H9 (cell line): ENCODE data around the gene PITX1. TPM values are rescaled to one million over a fixed set of nuclear protein-coding genes. Genes with fewer than 3 reads are reported as not detected.

Experiments used
- DNase-seq: peaks from one replicate; pipeline ENCODE4 v3.0.0-alpha.2; 2017
- H2AFZ ChIP-seq: one replicate; pipeline ENCODE4 v1.6.1; 2013; ENCODE audit warnings: mild to moderate bottlenecking, low read length, control low read depth, moderate library complexity
- H2AK5ac ChIP-seq: 2 replicates; pipeline ENCODE4 v1.6.1; 2013; ENCODE audit warnings: low read length, control low read depth, mixed read lengths; ENCODE audit not compliant: insufficient read length
- H2BK120ac ChIP-seq: one replicate; pipeline ENCODE4 v1.6.1; 2013; ENCODE audit warnings: low read depth, mild to moderate bottlenecking, low read length, control low read depth, inconsistent platforms; ENCODE audit not compliant: poor library complexity, severe bottlenecking
- H2BK12ac ChIP-seq: 2 replicates; pipeline ENCODE4 v1.6.1; 2013; ENCODE audit warnings: low read length, control low read depth, mixed read lengths, low read depth; ENCODE audit not compliant: insufficient read length
- H2BK15ac ChIP-seq: 2 replicates; pipeline ENCODE4 v1.6.1; 2013; ENCODE audit warnings: low read depth, low read length, control low read depth
- H2BK20ac ChIP-seq: one replicate; pipeline ENCODE4 v1.6.1; 2013; ENCODE audit warnings: low read depth, mild to moderate bottlenecking, low read length, control low read depth, inconsistent platforms; ENCODE audit not compliant: poor library complexity, severe bottlenecking
- H2BK5ac ChIP-seq: 2 replicates; pipeline ENCODE4 v1.6.1; 2013; ENCODE audit warnings: low read length, control low read depth, mixed read lengths; ENCODE audit not compliant: insufficient read length
- H3K14ac ChIP-seq: 2 replicates; pipeline ENCODE4 v1.6.1; 2013; ENCODE audit warnings: low read length, control low read depth; ENCODE audit not compliant: insufficient read depth
- H3K18ac ChIP-seq: 2 replicates; pipeline ENCODE4 v1.6.1; 2013; ENCODE audit warnings: low read depth, mild to moderate bottlenecking, mixed read lengths, low read length, control low read depth; ENCODE audit not compliant: insufficient read length
- H3K23ac ChIP-seq: 2 replicates; pipeline ENCODE4 v1.6.1; 2013; ENCODE audit warnings: low read length, control low read depth, mixed read lengths, low read depth; ENCODE audit not compliant: insufficient read length
- H3K23me2 ChIP-seq: 2 replicates; pipeline ENCODE4 v1.6.1; 2013; ENCODE audit warnings: low read depth, mild to moderate bottlenecking, mixed read lengths, low read length, control low read depth; ENCODE audit not compliant: insufficient read length, poor library complexity, severe bottlenecking
- H3K27ac ChIP-seq: 2 replicates; pipeline ENCODE4 v1.5.1; 2013; ENCODE audit warnings: low read length, control low read depth, mixed read lengths, low read depth; ENCODE audit not compliant: insufficient read length
- H3K27me3 ChIP-seq: 2 replicates; pipeline ENCODE4 v1.6.1; 2013; ENCODE audit warnings: low read length, control low read depth, inconsistent platforms; ENCODE audit not compliant: insufficient read depth
- H3K4ac ChIP-seq: 2 replicates; pipeline ENCODE4 v1.6.1; 2013; ENCODE audit warnings: low read depth, mild to moderate bottlenecking, control low read depth, inconsistent platforms, low read length, moderate library complexity
- H3K4me1 ChIP-seq: 2 replicates; pipeline ENCODE4 v1.6.1; 2013; ENCODE audit warnings: low read length, control low read depth, inconsistent platforms; ENCODE audit not compliant: insufficient read depth
- H3K4me2 ChIP-seq: 2 replicates; pipeline ENCODE4 v1.6.1; 2013; ENCODE audit warnings: low read length, control low read depth, mixed read lengths; ENCODE audit not compliant: insufficient read length, insufficient read depth
- H3K56ac ChIP-seq: 2 replicates; pipeline ENCODE4 v1.6.1; 2013; ENCODE audit warnings: low read depth, mild to moderate bottlenecking, mixed read lengths, low read length, control low read depth; ENCODE audit not compliant: insufficient read length
- H3K79me1 ChIP-seq: 2 replicates; pipeline ENCODE4 v1.6.1; 2013; ENCODE audit warnings: low read depth, mild to moderate bottlenecking, moderate library complexity, low read length, control low read depth, inconsistent platforms; ENCODE audit not compliant: insufficient read depth, poor library complexity, severe bottlenecking
- H3K79me2 ChIP-seq: 2 replicates; pipeline ENCODE4 v1.6.1; 2013; ENCODE audit warnings: low read length, control low read depth, inconsistent platforms; ENCODE audit not compliant: insufficient read depth
- H3K9ac ChIP-seq: 2 replicates; pipeline ENCODE4 v1.6.1; 2013; ENCODE audit warnings: low read length, control low read depth, mixed read lengths; ENCODE audit not compliant: insufficient read length; ENCODE audit errors: extremely low read depth
- H3K9me3 ChIP-seq: one replicate; pipeline ENCODE4 v1.6.1; 2013; ENCODE audit warnings: low read depth, low read length, inconsistent platforms; ENCODE audit not compliant: control insufficient read depth
- H3T11ph ChIP-seq: one replicate; pipeline ENCODE4 v1.6.1; 2013; ENCODE audit warnings: mild to moderate bottlenecking, low read length, control low read depth, inconsistent platforms
- H4K20me1 ChIP-seq: one replicate; pipeline ENCODE4 v1.6.1; 2013; ENCODE audit not compliant: control insufficient read depth, insufficient read length, insufficient read depth
- H4K5ac ChIP-seq: 2 replicates; pipeline ENCODE4 v1.6.1; 2013; ENCODE audit warnings: low read depth, mild to moderate bottlenecking, mixed read lengths, low read length, control low read depth; ENCODE audit not compliant: insufficient read length
- H4K8ac ChIP-seq: replicated peaks from 2 replicates; pipeline ENCODE4 v1.6.1; 2013; ENCODE audit warnings: low read length, control low read depth, mixed read lengths, low read depth; ENCODE audit not compliant: insufficient read length
- H4K91ac ChIP-seq: 2 replicates; pipeline ENCODE4 v1.6.1; 2013; ENCODE audit warnings: low read depth, mild to moderate bottlenecking, moderate library complexity, mixed read lengths, low read length, control low read depth; ENCODE audit not compliant: insufficient read length
- H3K27ac Mint-ChIP-seq, 3 experiments: 2 replicates in 2 of 3; 3 replicates in 1 of 3; pipeline ENCODE4 v1.8.0; 2020 to 2021; ENCODE audit warnings: mixed read lengths in 3 of 3, mild to moderate bottlenecking in 1 of 3, moderate library complexity in 1 of 3
- H3K27me3 Mint-ChIP-seq: 2 replicates; pipeline ENCODE4 v1.8.0; 2021; ENCODE audit warnings: low read depth, mild to moderate bottlenecking, moderate library complexity, mixed read lengths
- H3K36me3 Mint-ChIP-seq, 3 experiments: 2 replicates in 2 of 3; 3 replicates in 1 of 3; pipeline ENCODE4 v1.8.0; 2020 to 2021; ENCODE audit warnings: low read depth in 3 of 3, mixed read lengths in 3 of 3; ENCODE audit not compliant: insufficient read depth in 1 of 3
- H3K4me1 Mint-ChIP-seq, 2 experiments: 2 replicates each; pipeline ENCODE4 v1.8.0; 2020; ENCODE audit warnings: mixed read lengths in 2 of 2
- H3K4me3 Mint-ChIP-seq, 2 experiments: 2 replicates in 1 of 2; 3 replicates in 1 of 2; pipeline ENCODE4 v1.8.0; 2020 to 2021; ENCODE audit warnings: mild to moderate bottlenecking in 2 of 2, mixed read lengths in 2 of 2, moderate library complexity in 1 of 2
- H3K9me3 Mint-ChIP-seq, 2 experiments: 2 replicates in 1 of 2; 3 replicates in 1 of 2; pipeline ENCODE4 v1.8.0; 2020; ENCODE audit warnings: mild to moderate bottlenecking in 2 of 2, mixed read lengths in 2 of 2, moderate library complexity in 1 of 2
- WGBS: extraction: QIAGEN DNeasy Blood & Tissue Kit; methylation state at CpG from one replicate; pipeline ENCODE4 v1.1.7; 2013; ENCODE audit warnings: missing lambda C conversion rate, low lambda C conversion rate, mixed read lengths; ENCODE audit not compliant: insufficient read length; ENCODE audit errors: extremely low coverage; 5-methylcytosine and 5-hydroxymethylcytosine counted together
- total RNA-seq: library from RNA; stranded (reverse); gene quantifications from 2 replicates; pipeline ENCODE4 v1.2.1, GENCODE V29; 2021
- TF ChIP-seq, protein P1 (sequence below): fragments of 200-600 bp; sonication (generic); conservative IDR thresholded peaks from 3 replicates; pipeline ENCODE4 v1.8.0; 2021; ENCODE audit warnings: antibody characterized with exemption, mild to moderate bottlenecking

Gene PITX1
- total RNA-seq, 1 experiment from 2014 or later, result not detected

DNA sequence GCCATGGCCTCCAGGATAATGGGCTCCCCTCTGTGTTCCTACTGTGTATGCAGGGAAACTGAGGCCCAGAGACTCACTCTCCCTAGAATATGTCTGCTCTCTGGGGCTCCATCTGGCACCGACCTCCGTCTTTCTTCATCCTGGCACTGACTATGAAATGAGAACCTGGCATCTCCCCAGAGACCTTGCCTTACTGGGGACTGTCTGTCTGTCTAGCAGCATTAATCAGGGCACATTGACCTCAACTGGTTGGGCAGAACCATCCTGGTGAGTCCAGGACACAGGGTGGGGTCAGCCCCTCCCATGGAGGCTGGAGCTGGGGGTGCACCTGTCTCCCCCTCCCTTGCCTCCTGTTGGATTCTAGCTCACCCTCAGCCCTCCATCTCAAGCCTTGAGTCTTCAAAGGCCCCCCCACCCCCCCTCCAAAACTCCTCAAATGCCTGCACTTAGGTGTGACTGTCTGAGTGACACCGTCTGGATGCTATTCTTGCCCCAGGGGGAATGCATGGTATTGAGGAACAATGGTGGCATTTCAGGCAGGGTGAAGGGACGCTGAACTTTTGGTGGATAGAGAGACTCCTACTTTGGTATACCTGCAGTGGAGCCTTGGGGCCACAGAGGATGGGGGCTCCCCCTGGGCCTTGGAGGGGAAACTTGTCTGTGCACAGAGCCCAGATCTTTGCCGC, 12.8 kb upstream of the PITX1 start:
- H3K4me1 ChIP-seq, result no peaks in the 10 kb centered on the region

More for the DNA sequence above, 12.8 kb upstream of the PITX1 start:
- Mint-ChIP-seq H3K27ac (no peak overlapping the region), H3K4me3 (no peak overlapping the region), H3K36me3 (no peaks in the 10 kb centered on the region), H3K4me1 (peaks cover 7 to 10% of the 10 kb centered on the region in 2 experiments; a peak in 3 of 4 replicates), H3K27me3 (peaks cover 99% of the 10 kb centered on the region), H3K9me3 (peaks cover 0 to under 1% of the 10 kb centered on the region in 2 experiments; a peak in 1 of 5 replicates)
- Histone ChIP-seq H3K9ac (no peak overlapping the region), H3K14ac (no peak overlapping the region; the same call in 1 of the 2 replicates), H3K23me2 (peaks cover 7% of the 10 kb centered on the region), H2BK20ac (no peak overlapping the region), H4K91ac (no peak overlapping the region), H3K27me3 (peaks cover 53% of the 10 kb centered on the region), H3K9me3 (no peaks in the 10 kb centered on the region), H4K8ac (no peak overlapping the region), H3K56ac (no peak overlapping the region), H2AFZ (no peak overlapping the region), H2BK120ac (no peak overlapping the region), H3K27ac (no peak overlapping the region), H3K4me2 (no peak overlapping the region), H3K23ac (no peak overlapping the region), H3K18ac (no peak overlapping the region), H3K79me2 (no peaks in the 10 kb centered on the region), H2AK5ac (no peak overlapping the region), H2BK5ac (no peak overlapping the region), H4K5ac (no peak overlapping the region), H2BK12ac (no peak overlapping the region), H2BK15ac (no peak overlapping the region), H3K79me1 (no peaks in the 10 kb centered on the region), H3T11ph (no peak overlapping the region), H3K4ac (no peak overlapping the region), H4K20me1 (no peaks in the 10 kb centered on the region)
- no peak for DNase-seq
- no CpG with 5 or more reads among the region's 5 CpGs for WGBS
- TF ChIP-seq, protein P1, sequence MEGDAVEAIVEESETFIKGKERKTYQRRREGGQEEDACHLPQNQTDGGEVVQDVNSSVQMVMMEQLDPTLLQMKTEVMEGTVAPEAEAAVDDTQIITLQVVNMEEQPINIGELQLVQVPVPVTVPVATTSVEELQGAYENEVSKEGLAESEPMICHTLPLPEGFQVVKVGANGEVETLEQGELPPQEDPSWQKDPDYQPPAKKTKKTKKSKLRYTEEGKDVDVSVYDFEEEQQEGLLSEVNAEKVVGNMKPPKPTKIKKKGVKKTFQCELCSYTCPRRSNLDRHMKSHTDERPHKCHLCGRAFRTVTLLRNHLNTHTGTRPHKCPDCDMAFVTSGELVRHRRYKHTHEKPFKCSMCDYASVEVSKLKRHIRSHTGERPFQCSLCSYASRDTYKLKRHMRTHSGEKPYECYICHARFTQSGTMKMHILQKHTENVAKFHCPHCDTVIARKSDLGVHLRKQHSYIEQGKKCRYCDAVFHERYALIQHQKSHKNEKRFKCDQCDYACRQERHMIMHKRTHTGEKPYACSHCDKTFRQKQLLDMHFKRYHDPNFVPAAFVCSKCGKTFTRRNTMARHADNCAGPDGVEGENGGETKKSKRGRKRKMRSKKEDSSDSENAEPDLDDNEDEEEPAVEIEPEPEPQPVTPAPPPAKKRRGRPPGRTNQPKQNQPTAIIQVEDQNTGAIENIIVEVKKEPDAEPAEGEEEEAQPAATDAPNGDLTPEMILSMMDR, result no peak
